ENCODE results near the gene CR1L.
"Not testable (repeated sequence)": the region's sequence is repeated elsewhere in the genome, so short reads cannot be mapped to it uniquely, and the experiment has no call there.

The CR1L gene

GRCh38 chr1:207659545-207660153 is 14.7 kb downstream of the CR1L start:
- DNase-seq = no peak
- Histone ChIP-seq H3K4me1 (no peaks in the 10 kb centered on the region), H3K27me3 (peaks cover 34% of the 10 kb centered on the region), H3K4me3 (ENCODE audit: low read depth, low read length) (no peak overlapping the region), H3K9me3 (no peaks in the 10 kb centered on the region), H3K36me3 (no peaks in the 10 kb centered on the region)
- TF ChIP-seq, protein P1, sequence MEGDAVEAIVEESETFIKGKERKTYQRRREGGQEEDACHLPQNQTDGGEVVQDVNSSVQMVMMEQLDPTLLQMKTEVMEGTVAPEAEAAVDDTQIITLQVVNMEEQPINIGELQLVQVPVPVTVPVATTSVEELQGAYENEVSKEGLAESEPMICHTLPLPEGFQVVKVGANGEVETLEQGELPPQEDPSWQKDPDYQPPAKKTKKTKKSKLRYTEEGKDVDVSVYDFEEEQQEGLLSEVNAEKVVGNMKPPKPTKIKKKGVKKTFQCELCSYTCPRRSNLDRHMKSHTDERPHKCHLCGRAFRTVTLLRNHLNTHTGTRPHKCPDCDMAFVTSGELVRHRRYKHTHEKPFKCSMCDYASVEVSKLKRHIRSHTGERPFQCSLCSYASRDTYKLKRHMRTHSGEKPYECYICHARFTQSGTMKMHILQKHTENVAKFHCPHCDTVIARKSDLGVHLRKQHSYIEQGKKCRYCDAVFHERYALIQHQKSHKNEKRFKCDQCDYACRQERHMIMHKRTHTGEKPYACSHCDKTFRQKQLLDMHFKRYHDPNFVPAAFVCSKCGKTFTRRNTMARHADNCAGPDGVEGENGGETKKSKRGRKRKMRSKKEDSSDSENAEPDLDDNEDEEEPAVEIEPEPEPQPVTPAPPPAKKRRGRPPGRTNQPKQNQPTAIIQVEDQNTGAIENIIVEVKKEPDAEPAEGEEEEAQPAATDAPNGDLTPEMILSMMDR (IDR thresholded peaks at IDR 0.05; ENCODE audit: low read depth, low read length) = no peak

DNA sequence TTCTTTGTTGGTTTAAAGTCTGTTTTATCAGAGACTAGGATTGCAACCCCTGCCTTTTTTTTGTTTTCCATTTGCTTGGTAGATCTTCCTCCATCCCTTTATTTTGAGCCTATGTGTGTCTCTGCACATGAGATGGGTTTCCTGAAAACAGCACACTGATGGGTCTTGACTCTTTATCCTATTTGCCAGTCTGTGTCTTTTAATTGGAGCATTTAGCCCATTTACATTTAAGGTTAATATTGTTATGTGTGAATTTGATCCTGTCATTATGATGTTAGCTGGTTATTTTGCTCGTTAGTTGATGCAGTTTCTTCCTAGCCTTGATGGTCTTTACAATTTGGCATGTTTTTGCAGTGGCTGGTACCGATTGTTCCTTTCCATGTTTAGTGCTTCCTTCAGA is 16.5 kb downstream of the CR1L start:
- peaks cover 26% of the 10 kb centered on the region for H3K27me3 ChIP-seq
- not testable (repeated sequence) for DNase-seq; H3K4me1 ChIP-seq; H3K9me3 ChIP-seq; H3K4me3 ChIP-seq (ENCODE audit: low read depth, low read length); H3K36me3 ChIP-seq

- Histone ChIP-seq H3K9me3 (no peaks in the 10 kb centered on the region), H3K27me3 (peaks cover 18% of the 10 kb centered on the region), H3K36me3 (no peaks in the 10 kb centered on the region), H3K4me1 (no peaks in the 10 kb centered on the region), H3K4me3 (ENCODE audit: low read depth, low read length) (no peak overlapping the region)
- TF ChIP-seq, protein P1 (IDR thresholded peaks at IDR 0.05; ENCODE audit: low read depth, low read length) = no peak
- DNase-seq = no peak
These were observed 21.4 kb downstream of the CR1L start for GRCh38 chr1:207666342-207666741.

DNA sequence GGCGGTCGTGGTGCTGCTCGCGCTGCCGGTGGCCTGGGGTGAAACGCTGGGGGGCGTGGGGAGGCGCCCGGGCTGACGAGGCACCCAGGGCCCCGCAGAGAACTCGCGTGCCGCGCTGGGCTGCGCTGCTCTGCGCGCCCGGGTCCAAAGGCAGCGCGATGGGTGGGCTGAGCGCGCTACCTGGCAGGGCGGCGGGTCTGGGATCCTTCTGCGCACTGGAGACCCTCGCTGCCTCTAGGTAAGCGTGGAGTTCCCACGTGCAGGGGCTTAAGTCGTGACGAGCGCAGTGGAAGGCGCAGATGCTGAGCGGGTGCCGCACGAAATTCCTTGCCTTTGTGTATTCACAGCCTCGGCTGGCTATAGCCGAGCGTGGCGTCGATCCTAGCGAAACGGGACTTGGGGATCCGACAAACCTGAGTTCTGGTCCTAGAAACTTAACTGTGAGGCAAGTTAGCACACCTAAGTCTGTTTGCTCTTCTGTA is 24.6 kb downstream of the CR1L start:
- H3K27me3 ChIP-seq = peaks cover 33% of the 10 kb centered on the region
- TF ChIP-seq, protein P1 (IDR thresholded peaks at IDR 0.05; ENCODE audit: low read depth, low read length) = no peak
- no peaks in the 10 kb centered on the region for H3K9me3 ChIP-seq
- no peaks in the 10 kb centered on the region for H3K4me1 ChIP-seq
- H3K36me3 ChIP-seq = no peaks in the 10 kb centered on the region
- no peak for DNase-seq
- no peak overlapping the region for H3K4me3 ChIP-seq (ENCODE audit: low read depth, low read length)

DNA sequence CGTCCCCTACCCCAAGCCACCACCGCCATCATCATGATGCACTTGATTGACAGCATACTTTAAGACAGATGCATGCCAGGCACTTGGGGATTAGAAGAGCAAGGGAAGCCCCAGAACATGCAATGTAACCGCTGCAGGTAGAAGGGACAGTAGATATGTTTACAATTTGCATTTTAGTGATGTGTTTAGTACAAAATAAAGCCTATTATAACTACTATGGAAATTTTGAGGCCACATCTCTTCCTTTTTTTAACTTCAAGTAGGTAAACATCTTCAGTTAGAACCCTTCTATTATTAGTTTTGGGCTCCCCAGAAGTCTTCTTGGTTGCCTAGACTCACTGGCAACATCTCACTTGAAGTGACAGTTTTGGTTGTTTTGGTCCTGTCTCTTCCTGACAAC is 25.3 kb downstream of the CR1L start:
- TF ChIP-seq, protein P1 (IDR thresholded peaks at IDR 0.05; ENCODE audit: low read depth, low read length) = no peak
- H3K36me3 ChIP-seq = no peaks in the 10 kb centered on the region
- no peaks in the 10 kb centered on the region for H3K4me1 ChIP-seq
- peaks cover 38% of the 10 kb centered on the region for H3K27me3 ChIP-seq
- no peak overlapping the region for H3K4me3 ChIP-seq (ENCODE audit: low read depth, low read length)
- no peak for DNase-seq
- H3K9me3 ChIP-seq = no peaks in the 10 kb centered on the region

DNA sequence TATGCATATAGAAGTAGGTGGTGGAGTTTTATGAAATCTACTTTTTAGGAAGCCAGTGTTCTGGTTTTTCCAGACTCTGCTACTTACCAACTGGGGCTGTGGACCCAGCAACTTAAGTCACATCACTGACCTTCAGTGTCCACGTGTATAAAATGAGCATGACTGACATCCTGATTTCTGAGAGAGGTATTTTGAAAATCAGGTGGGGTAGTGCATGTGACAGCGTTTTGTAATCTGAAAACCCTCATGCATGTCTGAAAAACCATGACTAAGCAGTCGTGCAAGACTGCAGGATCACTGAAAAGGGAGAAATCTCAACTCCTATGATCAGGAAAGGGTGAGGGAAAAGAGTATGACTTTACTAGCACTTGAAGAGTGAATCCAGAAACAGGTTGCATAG is 26.1 kb downstream of the CR1L start:
- H3K4me3 ChIP-seq (ENCODE audit: low read depth, low read length) = no peak overlapping the region
- H3K36me3 ChIP-seq = no peaks in the 10 kb centered on the region
- DNase-seq = no peak
- H3K27me3 ChIP-seq = peaks cover 39% of the 10 kb centered on the region
- TF ChIP-seq, protein P1 (IDR thresholded peaks at IDR 0.05; ENCODE audit: low read depth, low read length) = no peak
- no peaks in the 10 kb centered on the region for H3K4me1 ChIP-seq
- H3K9me3 ChIP-seq = no peaks in the 10 kb centered on the region
